ENCODE measurements around the gene COL1A1. TPM values are rescaled to one million over a fixed set of nuclear protein-coding genes. Genes with fewer than 3 reads are reported as not detected.

Gene COL1A1
- total RNA-seq, 4 donors from 2014 or later: 20.7 to 123 (median 41.5) TPM

GRCh38 chr17:50169881-50170459 lies 31.5 kb downstream of the COL1A1 start:
- Histone ChIP-seq H3K36me3 (peaks cover 0 to 33% (median 14%) of the 10 kb centered on the region in 4 donors), H3K27me3 (no peaks in the 10 kb centered on the region), H3K9me3 (no peaks in the 10 kb centered on the region), H3K4me1 (peaks cover 34 to 77% (median 74%) of the 10 kb centered on the region in 4 donors), H3K4me3 (no peak overlapping the region), H3K27ac (replicated peaks in 1 of 4) (peak overlapping the region in 3 of 4 donors; percentile 28 to 96 (median 38))
- 82% methylated on average over 7 of the region's 9 CpGs for WGBS
- TF ChIP-seq CTCF (IDR thresholded peaks at IDR 0.05): no peak
- DNase-seq (ENCODE audit: extremely low spot score): no peak
- intact Hi-C loops (cut with DNase I): loop anchor here (1.0 kb wide), 1 partner anchor 28 kb away; no protein-coding TSS in a partner anchor

- WGBS: 29% methylated on average over 13 of the region's 14 CpGs
- intact Hi-C loops (cut with DNase I): loop anchor here (1.0 kb wide), 1 partner anchor 29 kb away; no protein-coding TSS in a partner anchor
- no peaks in the 10 kb centered on the region for H3K9me3 ChIP-seq
- no peak overlapping the region for H3K4me3 ChIP-seq
- peaks cover 0 to 33% (median 14%) of the 10 kb centered on the region in 4 donors for H3K36me3 ChIP-seq
- no peaks in the 10 kb centered on the region for H3K27me3 ChIP-seq
- no peak for DNase-seq (ENCODE audit: extremely low spot score)
- TF ChIP-seq POLR2A (IDR thresholded peaks at IDR 0.05; ENCODE audit: low read depth) (no peak), CTCF (IDR thresholded peaks at IDR 0.05) (peak; percentile 67 to 93 (median 75)), EP300 (IDR thresholded peaks at IDR 0.05) (no peak)
- peak overlapping the region in 3 of 4 donors; percentile 28 to 96 (median 43) for H3K27ac ChIP-seq (replicated peaks in 1 of 4)
- H3K4me1 ChIP-seq: peaks cover 33 to 79% (median 75%) of the 10 kb centered on the region in 4 donors
Observed at GRCh38 chr17:50169121-50169764, 32.2 kb downstream of the COL1A1 start.

- Histone ChIP-seq H3K4me3 (no peak overlapping the region), H3K9me3 (no peaks in the 10 kb centered on the region), H3K4me1 (peaks cover 26 to 77% (median 72%) of the 10 kb centered on the region in 4 donors), H3K27me3 (no peaks in the 10 kb centered on the region), H3K27ac (replicated peaks in 1 of 4) (peak overlapping the region in 3 of 4 donors; percentile 28 to 96 (median 43)), H3K36me3 (peaks cover 0 to 33% (median 14%) of the 10 kb centered on the region in 4 donors)
- 83% methylated on average over 4 of the region's 13 CpGs for WGBS
- intact Hi-C loops (cut with DNase I): no loop called here
- TF ChIP-seq POLR2A (IDR thresholded peaks at IDR 0.05; ENCODE audit: low read depth): no peak
- TF ChIP-seq EP300 (IDR thresholded peaks at IDR 0.05): no peak
- TF ChIP-seq POLR2AphosphoS5 (IDR thresholded peaks at IDR 0.05): no peak
- TF ChIP-seq CTCF (IDR thresholded peaks at IDR 0.05): no peak
- no peak for DNase-seq (ENCODE audit: extremely low spot score)
Observed at GRCh38 chr17:50168319-50168718, 33.1 kb downstream of the COL1A1 start.

GRCh38 chr17:50167371-50167770 lies 34.1 kb downstream of the COL1A1 start:
- no peaks in the 10 kb centered on the region for H3K9me3 ChIP-seq
- H3K4me1 ChIP-seq: peaks cover 24 to 68% (median 64%) of the 10 kb centered on the region in 4 donors
- no peak for DNase-seq (ENCODE audit: extremely low spot score)
- no peaks in the 10 kb centered on the region for H3K27me3 ChIP-seq
- H3K36me3 ChIP-seq: peaks cover 0 to 31% (median 14%) of the 10 kb centered on the region in 4 donors
- peak overlapping the region; percentile 34 to 96 (median 90) for H3K27ac ChIP-seq (replicated peaks in 1 of 4)
- intact Hi-C loops (cut with DNase I): no loop called here
- whole genome bisulfite sequencing: 80% methylated on average over 11 of the region's 19 CpGs
- peak overlapping the region; percentile 25 to 59 (median 52) for H3K4me3 ChIP-seq
- TF ChIP-seq POLR2AphosphoS5 (IDR thresholded peaks at IDR 0.05) (no peak), POLR2A (IDR thresholded peaks at IDR 0.05; ENCODE audit: low read depth) (no peak), CTCF (IDR thresholded peaks at IDR 0.05) (no peak), EP300 (IDR thresholded peaks at IDR 0.05) (no peak)

All from esophagus muscularis mucosa (tissue), 4 donors.